ENCODE measurements around the gene SLF1.

GRCh38 chr5:94699562-94699961, 81.1 kb downstream of the SLF1 start:
- TF ChIP-seq CTCF (IDR thresholded peaks at IDR 0.05) = no peak
- TF ChIP-seq POLR2A (IDR thresholded peaks at IDR 0.05) = no peak
